Inferior parietal cortex (tissue), 1 donor: ENCODE results near the gene HACD3.

Experiments used
- DNase-seq: peaks from one replicate; pipeline ENCODE4 v3.0.0-alpha.2; 2016; ENCODE audit errors: extremely low spot score

Gene HACD3

GRCh38 chr15:65530318-65531111 is at the start of gene HACD3:
HACD3 (plus strand) TSS chr15:65530463; CDS start chr15:65530632, 169 bp downstream.
- peak; percentile 79 for DNase-seq

DNA sequence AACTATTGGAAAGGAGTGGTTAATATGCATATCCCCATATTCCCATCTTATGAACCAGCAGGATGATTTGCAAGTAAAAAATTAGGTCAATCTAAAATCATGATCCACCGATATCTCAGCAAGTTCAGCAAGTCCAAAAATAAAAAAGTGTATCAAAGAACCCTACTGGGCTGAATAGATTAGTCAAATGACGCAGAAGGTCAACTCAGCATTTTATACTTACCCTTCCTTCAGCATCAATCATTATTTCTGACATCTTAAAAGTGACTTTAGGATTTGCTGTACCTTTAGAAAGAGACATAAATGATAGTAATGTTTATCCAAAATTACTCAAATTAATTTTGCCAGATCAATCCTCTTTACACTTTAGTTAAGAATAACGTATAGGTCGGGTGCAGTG is 45.4 kb upstream of the HACD3 start:
- DNase-seq, result no peak

DNA sequence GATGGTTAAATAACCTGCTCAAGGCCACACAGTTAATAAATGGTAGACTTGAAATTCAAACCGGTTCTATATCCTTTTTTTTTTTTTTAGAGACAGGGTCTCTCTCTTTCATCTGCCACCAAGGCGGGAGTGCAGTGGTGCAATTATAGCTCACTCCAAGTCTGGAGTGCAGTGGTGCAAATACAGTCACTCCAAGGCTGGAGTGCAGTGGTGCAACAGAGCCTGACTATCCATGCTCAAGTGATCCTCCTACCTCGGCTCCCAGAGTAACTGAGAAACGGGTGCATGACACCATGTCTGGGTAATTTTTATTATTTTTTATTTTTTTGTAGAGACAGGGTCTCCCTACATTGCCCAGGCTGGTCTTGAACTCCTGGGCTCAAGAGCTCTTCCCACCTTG is 36.2 kb upstream of the HACD3 start:
- DNase-seq, result no peak

DNA sequence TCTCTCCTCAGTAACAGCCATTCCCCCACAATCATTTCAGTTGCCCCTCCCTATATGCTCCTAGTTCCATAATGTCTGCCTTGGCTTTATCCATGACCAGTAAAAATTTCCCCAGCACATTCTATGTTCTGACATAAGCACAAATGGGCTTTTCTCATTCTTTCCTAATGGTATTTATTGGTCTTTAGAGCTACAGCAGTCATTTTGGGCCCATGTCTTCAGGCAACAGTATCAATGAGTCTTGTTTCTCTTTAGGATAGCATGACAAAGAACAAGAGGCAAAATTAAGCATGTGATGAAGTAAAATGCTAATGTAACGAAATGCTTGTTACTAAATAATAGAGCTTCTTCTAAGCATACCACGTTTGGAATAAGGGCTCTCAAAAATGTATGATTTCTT is 20.9 kb upstream of the HACD3 start:
- no peak for DNase-seq

- DNase-seq, result peak; percentile 35
Measured at GRCh38 chr15:65512189-65512588, 18.1 kb upstream of the HACD3 start.

GRCh38 chr15:65512807-65513416 is 17.4 kb upstream of the HACD3 start:
- DNase-seq, result peak; percentile 75

- peak; percentile 94 for DNase-seq
Measured at GRCh38 chr15:65516997-65517865, 13.0 kb upstream of the HACD3 start, which contains the start of gene DPP8. DPP8 (minus strand) TSS chr15:65517689; CDS start chr15:65512553, 5,136 bp downstream.

- DNase-seq, result no peak
Measured at GRCh38 chr15:65517866-65518207, 12.4 kb upstream of the HACD3 start.

DNA sequence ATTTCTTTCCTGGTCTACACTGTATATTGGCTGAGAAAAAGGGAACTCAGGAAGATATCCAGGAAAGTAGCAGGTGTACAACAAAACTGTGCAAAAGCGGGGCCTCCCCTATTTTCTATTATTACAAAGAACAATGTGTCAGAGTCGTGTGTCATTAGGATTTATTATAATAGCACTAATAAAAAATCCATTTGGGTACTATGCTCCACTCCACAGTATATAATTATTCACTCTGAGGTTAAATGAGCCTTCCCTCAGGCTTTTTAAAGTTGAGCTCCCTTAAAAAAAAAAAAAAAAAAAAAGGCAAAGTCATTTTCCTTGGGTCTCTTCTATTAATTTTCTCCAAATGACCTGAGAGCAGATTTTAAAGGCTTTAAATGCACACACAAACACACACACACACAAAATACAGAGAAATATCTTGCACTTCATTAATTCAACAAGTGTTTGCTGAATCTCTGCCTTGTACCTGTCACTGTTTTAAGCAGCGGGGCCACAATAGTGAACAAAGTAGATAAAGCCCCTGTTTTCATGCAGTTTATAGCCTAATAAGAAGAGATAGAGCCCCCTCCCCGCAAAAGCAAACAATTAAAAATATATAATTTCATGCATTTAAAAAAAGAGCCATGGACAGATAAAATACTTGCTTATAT is 11.5 kb upstream of the HACD3 start:
- DNase-seq, result no peak

GRCh38 chr15:65521350-65521749 is 8.9 kb upstream of the HACD3 start:
- no peak for DNase-seq

GRCh38 chr15:65524226-65524625 is 6.0 kb upstream of the HACD3 start:
- DNase-seq, result no peak

GRCh38 chr15:65525622-65526021 is 4.6 kb upstream of the HACD3 start:
- no peak for DNase-seq

GRCh38 chr15:65528461-65529060 is 1.7 kb upstream of the HACD3 start:
- no peak for DNase-seq

DNA sequence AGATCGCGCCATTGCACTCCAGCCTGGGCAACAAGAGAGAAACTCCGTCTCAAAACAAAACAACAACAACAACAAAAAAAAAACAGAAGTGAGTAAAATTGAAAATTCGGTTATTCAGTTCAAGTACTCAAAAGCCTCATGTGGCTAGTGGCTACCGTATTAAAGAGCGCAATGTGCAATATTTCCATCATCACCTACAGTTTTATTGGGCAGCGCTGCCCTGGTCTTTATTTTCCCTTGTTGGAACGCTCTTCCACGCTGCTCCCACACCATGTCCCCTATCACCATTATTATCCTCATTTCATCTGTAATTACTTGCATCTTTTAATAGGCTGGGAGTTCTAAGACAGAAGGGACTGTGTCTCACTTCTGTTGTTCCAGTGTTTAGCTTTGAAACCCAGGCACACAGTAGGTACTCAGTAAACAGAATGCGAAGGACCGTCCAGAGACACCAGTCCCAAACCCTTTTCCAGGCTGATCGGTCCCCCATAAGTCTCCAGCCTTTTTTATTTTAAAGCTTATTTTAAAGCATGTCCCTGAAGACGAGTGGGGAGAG is 423 bp upstream of the HACD3 start:
- no peak for DNase-seq

- DNase-seq, result no peak
Measured at GRCh38 chr15:65532738-65533051, 2.4 kb downstream of the HACD3 start.

DNA sequence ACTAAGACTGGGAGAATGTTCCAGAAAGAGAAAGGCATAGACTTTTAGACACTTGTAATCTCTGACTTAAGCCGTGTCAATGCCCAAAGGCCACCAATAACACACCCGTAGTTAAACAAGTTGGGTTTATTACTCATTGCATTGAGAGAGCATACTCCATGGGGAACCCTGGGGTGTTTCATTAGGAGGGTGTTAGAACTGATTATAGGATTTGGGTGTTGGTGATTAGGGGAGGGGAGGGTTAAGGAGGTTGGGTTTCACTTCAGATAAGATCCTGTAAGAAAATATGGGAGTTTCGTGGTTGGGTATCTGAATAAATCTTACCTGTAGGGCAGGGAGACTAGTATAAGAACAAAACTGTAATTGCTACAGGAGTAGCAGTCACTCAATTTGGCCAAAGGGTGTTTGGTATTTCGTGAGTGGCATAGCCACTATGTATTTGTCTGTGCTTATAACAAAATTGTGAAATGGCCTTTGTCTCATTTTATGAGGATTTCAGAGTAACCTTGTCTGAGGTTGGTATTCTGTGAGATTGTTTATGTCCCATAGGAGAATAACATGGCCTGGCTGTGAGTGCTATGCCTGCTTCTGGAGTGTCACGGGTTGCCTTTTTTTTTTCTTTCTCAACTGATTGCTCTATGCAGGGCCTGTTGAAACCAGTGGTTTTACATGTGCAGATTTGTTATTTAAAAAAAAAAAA is 2.9 kb downstream of the HACD3 start:
- no peak for DNase-seq

DNA sequence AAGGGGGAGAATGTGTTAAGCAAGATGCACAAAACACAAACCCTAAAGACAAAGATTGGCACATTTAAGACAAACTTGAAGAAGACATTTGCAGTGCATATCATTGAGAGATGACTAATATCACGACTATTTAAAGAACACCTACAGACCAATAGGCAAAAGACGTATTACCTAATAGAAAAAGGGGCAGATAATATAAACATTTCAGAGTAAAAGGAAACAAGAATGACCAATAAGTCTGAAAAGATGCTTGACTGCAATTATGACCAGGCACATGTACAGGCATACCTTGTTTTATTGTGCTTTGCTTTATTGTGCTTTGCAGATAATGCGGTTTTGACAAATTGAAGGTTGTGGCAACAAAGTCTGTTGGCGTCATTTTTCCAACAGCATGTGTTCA is 4.9 kb downstream of the HACD3 start:
- no peak for DNase-seq

- DNase-seq, result no peak
Measured at GRCh38 chr15:65540314-65540713, 10.1 kb downstream of the HACD3 start.

- no peak for DNase-seq
Measured at GRCh38 chr15:65541231-65541820, 11.1 kb downstream of the HACD3 start.

GRCh38 chr15:65547841-65548240 is 17.6 kb downstream of the HACD3 start:
- no peak for DNase-seq
